ENCODE data around the gene SLC35F3. TPM values are rescaled to one million over a fixed set of nuclear protein-coding genes. Genes with fewer than 3 reads are reported as not detected.

Gene SLC35F3
- total and polyA plus RNA-seq, 9 of the 15 experiments (the other 6 are each of a cell fraction or from before 2014, with no cell fraction given), result 0.04 to 0.07 (median 0.04) TPM; not detected in 6

DNA sequence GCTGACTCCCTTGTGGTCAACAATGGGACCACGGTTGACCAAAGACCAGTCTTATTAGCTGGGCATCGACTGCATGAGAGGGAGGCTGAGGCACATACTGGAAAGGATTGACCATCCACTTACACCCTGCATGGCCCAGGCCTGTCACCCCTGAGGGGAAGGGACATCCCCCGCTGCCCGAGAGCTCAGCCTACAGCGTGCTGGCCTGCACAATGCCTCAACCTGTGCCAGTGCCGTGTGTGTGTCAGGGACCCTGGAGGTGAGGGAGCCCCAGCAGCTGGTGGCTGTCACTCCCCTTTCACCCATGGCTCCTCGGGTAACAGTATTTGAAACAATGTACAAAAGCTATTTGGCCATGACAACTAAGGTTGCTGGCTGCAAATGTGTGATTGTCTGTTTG, 67.3 kb downstream of the SLC35F3 start (continued):
- TF ChIP-seq, protein P1, sequence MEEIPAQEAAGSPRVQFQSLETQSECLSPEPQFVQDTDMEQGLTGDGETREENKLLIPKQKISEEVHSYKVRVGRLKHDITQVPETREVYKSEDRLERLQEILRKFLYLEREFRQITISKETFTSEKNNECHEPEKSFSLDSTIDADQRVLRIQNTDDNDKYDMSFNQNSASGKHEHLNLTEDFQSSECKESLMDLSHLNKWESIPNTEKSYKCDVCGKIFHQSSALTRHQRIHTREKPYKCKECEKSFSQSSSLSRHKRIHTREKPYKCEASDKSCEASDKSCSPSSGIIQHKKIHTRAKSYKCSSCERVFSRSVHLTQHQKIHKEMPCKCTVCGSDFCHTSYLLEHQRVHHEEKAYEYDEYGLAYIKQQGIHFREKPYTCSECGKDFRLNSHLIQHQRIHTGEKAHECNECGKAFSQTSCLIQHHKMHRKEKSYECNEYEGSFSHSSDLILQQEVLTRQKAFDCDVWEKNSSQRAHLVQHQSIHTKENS (CRISPR knock-in tag; IDR thresholded peaks at IDR 0.05), result no peak
- no peak for TF ChIP-seq HIVEP1 (CRISPR knock-in tag; IDR thresholded peaks at IDR 0.05)
- TF ChIP-seq ZSCAN32 (CRISPR knock-in tag; IDR thresholded peaks at IDR 0.05), result no peak
- TF ChIP-seq HMG20A (CRISPR knock-in tag; conservative IDR thresholded peaks at IDR 0.05), result no peak

DNA sequence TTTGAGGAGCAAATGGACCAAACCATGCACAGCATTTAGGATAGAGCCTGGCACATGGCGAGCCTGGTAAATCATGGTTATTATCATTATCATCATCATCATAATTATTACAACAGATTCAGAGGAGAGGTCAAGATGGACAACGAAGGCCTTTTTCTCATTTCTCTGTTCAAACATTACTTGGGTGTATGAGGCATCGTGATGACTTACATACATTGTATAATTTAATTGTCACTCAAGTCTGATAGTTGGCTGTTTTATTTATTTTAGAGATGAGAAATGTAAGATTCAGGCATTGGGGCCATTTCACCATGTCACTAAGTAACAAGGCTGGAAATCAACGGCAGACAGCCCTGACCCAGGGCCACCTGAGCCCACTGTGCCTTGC, 68.1 kb downstream of the SLC35F3 start:
- FAIRE-seq, result no peak

More for the DNA sequence above, 68.1 kb downstream of the SLC35F3 start:
- 18% methylated on average over 4 of the region's 4 CpGs for WGBS (ENCODE audit: insufficient coverage, low coverage, missing lambda C conversion rate)
- POLR2A ChIA-PET, result interaction anchor here (0.6 to 2.0 kb wide), 5 partner anchors 13 to 1349 kb away, joined by 3 to 8 read pairs (median 3); no protein-coding TSS in a partner anchor
- Histone ChIP-seq H3K4me2 (ENCODE audit: insufficient read depth, low read length) (peak overlapping the region; percentile 53), H3K9me1 (ENCODE audit: control insufficient read depth, insufficient read depth, low read length) (no peaks in the 10 kb centered on the region), H4K20me1 (replicated peaks; ENCODE audit: control insufficient read depth, insufficient read depth, low read length) (no peaks in the 10 kb centered on the region), H3K4me3 (no peak overlapping the region), H3K27ac (ENCODE audit: extremely low read depth, low read depth, low read length) (peak overlapping the region; percentile 34; the same call in 1 of the 3 replicates), H3K36me3 (ENCODE audit: control insufficient read depth, insufficient read depth, low read length) (no peaks in the 10 kb centered on the region), H2AFZ (ENCODE audit: low read depth, low read length) (peak overlapping the region; percentile 88), H3K79me2 (ENCODE audit: control insufficient read depth, insufficient read depth, low read length) (no peaks in the 10 kb centered on the region), H3K9me3 (replicated peaks; ENCODE audit: control insufficient read depth, insufficient read depth, low read depth, low read length) (no peaks in the 10 kb centered on the region), H3K4me1 (replicated peaks in 1 of 2; ENCODE audit: control insufficient read depth in 2 of 2, insufficient read depth in 2 of 2, low read length in 2 of 2) (peaks cover 16 to 17% of the 10 kb centered on the region in 2 experiments), H3K27me3 (ENCODE audit: control insufficient read depth in 2 of 2, insufficient read depth in 2 of 2, low read length in 2 of 2) (no peaks in the 10 kb centered on the region), H3K9ac (ENCODE audit: insufficient read depth in 1 of 2, low read depth in 2 of 2, low read length in 2 of 2) (no peak overlapping the region)
- no peak for DNase-seq (ENCODE audit: extremely low read depth in 1 of 4, low spot score in 3 of 4)
- in situ Hi-C loops (cut with MboI) (no loop called here), intact Hi-C loops (cut with micrococcal nuclease) (no loop called here)
- TF ChIP-seq THRAP3 (IDR thresholded peaks at IDR 0.05; ENCODE audit: borderline replicate concordance), result no peak
- TF ChIP-seq, protein P2, sequence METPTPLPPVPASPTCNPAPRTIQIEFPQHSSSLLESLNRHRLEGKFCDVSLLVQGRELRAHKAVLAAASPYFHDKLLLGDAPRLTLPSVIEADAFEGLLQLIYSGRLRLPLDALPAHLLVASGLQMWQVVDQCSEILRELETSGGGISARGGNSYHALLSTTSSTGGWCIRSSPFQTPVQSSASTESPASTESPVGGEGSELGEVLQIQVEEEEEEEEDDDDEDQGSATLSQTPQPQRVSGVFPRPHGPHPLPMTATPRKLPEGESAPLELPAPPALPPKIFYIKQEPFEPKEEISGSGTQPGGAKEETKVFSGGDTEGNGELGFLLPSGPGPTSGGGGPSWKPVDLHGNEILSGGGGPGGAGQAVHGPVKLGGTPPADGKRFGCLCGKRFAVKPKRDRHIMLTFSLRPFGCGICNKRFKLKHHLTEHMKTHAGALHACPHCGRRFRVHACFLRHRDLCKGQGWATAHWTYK (CRISPR knock-in tag; IDR thresholded peaks at IDR 0.05), result 0 out of 2 replicates have a peak, but pooled peaks have one; percentile 9
- no peak for TF ChIP-seq ZNF217 (CRISPR knock-in tag; IDR thresholded peaks at IDR 0.05)
- no peak for TF ChIP-seq ZNF696 (CRISPR knock-in tag; conservative IDR thresholded peaks at IDR 0.05)
- TF ChIP-seq ZNF644 (tag; IDR thresholded peaks at IDR 0.05; ENCODE audit: low read depth), result 0 out of 2 replicates have a peak, but pooled peaks have one; percentile 22
- no peak for ATAC-seq
- CTCF ChIA-PET (ENCODE audit: low intra/inter-chr PET ratio), result no interaction called here
- BruUV-seq (replicated peaks), result no TSS peak

All from K562 (cell line).